ENCODE data around the gene TTC12.

DNA sequence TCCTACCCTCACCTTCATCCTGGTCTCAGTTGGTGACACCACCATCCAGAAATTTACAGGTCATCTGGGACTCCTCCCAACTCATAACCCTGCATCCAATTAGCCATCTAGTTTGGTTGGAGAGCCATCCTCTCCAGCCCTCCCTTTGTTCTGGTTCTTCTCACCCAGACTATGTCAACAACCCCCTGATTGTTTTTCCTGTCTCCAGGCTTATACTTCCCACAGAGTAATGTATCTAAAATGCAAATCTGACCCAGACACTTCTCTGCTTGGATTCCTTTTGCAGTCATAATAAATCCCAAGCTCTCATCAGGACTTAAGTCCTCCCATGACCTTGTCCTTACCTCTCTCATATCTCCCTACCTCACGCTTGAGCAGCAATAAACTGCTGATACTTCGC lies 3.0 kb downstream of the TTC12 start:
- TF ChIP-seq RAD21 (IDR thresholded peaks at IDR 0.05; ENCODE audit: low read length) (no peak), POLR2A (IDR thresholded peaks at IDR 0.05; ENCODE audit: low read depth, low read length) (no peak), CTCF (conservative IDR thresholded peaks at IDR 0.05; ENCODE audit: low read depth, low read length) (no peak)
- TF ChIP-seq, protein P1, sequence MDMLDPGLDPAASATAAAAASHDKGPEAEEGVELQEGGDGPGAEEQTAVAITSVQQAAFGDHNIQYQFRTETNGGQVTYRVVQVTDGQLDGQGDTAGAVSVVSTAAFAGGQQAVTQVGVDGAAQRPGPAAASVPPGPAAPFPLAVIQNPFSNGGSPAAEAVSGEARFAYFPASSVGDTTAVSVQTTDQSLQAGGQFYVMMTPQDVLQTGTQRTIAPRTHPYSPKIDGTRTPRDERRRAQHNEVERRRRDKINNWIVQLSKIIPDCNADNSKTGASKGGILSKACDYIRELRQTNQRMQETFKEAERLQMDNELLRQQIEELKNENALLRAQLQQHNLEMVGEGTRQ (IDR thresholded peaks at IDR 0.05; ENCODE audit: low read depth, low read length): no peak

All from IMR-90 (cell line).